Right forelimb (tissue), 1 donor: ENCODE data around the gene SPIN1.

ENCODE experiments used
- DNase-seq: peaks from one replicate; pipeline ENCODE4 v3.0.0-alpha.2; 2018

The SPIN1 gene

GRCh38 chr9:88437210-88438146 lies 49.2 kb downstream of the SPIN1 start:
- no peak for DNase-seq

GRCh38 chr9:88438811-88439210 lies 50.6 kb downstream of the SPIN1 start:
- DNase-seq = no peak

- DNase-seq = no peak
Observed at GRCh38 chr9:88441301-88442007, 53.2 kb downstream of the SPIN1 start.

GRCh38 chr9:88443480-88444113 lies 55.4 kb downstream of the SPIN1 start:
- no peak for DNase-seq

GRCh38 chr9:88446728-88447127 lies 58.5 kb downstream of the SPIN1 start:
- DNase-seq = no peak

GRCh38 chr9:88447431-88447830 lies 59.2 kb downstream of the SPIN1 start:
- DNase-seq = no peak

- no peak for DNase-seq
Observed at GRCh38 chr9:88451160-88451559, 62.9 kb downstream of the SPIN1 start.

GRCh38 chr9:88458716-88459465 lies 70.6 kb downstream of the SPIN1 start:
- DNase-seq = no peak

- DNase-seq = no peak
Observed at GRCh38 chr9:88460587-88461332, 72.5 kb downstream of the SPIN1 start.

- DNase-seq = no peak
Observed at GRCh38 chr9:88462191-88462590, 73.9 kb downstream of the SPIN1 start.

GRCh38 chr9:88464851-88465250 lies 76.6 kb downstream of the SPIN1 start:
- DNase-seq = no peak

GRCh38 chr9:88468226-88468625 lies 80.0 kb downstream of the SPIN1 start:
- DNase-seq = no peak

GRCh38 chr9:88476491-88477271 lies 88.4 kb downstream of the SPIN1 start:
- no peak for DNase-seq

GRCh38 chr9:88477300-88477751 lies 89.1 kb downstream of the SPIN1 start:
- DNase-seq = no peak

GRCh38 chr9:88478246-88478645 lies 90.0 kb downstream of the SPIN1 start:
- DNase-seq = no peak

- no peak for DNase-seq
Observed at GRCh38 chr9:88481933-88482332, 93.7 kb downstream of the SPIN1 start.

GRCh38 chr9:88488166-88488565 lies 99.9 kb downstream of the SPIN1 start:
- DNase-seq = no peak

GRCh38 chr9:88494983-88495721 lies 106.9 kb downstream of the SPIN1 start:
- DNase-seq = no peak

GRCh38 chr9:88497224-88497623 lies 109.0 kb downstream of the SPIN1 start:
- DNase-seq = no peak

GRCh38 chr9:88498880-88499279 lies 110.6 kb downstream of the SPIN1 start:
- no peak for DNase-seq
